ENCODE measurements around the gene VPS13D.

VPS13D gene

DNA sequence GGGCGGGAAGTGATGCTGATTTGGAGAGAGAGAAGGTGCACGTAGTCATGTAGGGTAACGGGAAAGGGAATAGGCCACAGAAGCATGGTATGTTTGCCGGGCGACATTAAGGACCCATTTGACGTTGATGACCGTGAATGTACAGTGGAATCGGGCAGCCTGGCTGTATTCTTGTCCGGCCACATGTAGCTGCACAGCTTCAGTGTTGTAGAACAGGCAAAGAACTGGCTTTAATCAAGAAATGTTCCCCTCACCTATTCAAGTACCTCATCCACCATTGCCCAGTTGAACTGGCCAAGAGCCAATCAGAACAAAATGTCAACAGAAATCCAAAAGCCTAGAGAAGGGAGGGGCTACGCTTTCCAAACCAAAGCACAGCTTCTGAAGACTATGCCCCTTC is 283.4 kb downstream of the VPS13D start:
- DNase-seq (ENCODE audit: low read depth) = no peak
- TF ChIP-seq MYC (IDR thresholded peaks at IDR 0.05; ENCODE audit: low read depth, low read length) (no peak), POLR2A (IDR thresholded peaks at IDR 0.05; ENCODE audit: extremely low read depth, insufficient read length) (no peak)
- TF ChIP-seq, protein P1, sequence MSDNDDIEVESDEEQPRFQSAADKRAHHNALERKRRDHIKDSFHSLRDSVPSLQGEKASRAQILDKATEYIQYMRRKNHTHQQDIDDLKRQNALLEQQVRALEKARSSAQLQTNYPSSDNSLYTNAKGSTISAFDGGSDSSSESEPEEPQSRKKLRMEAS (IDR thresholded peaks at IDR 0.05; ENCODE audit: low read depth, low read length) = no peak
- TF ChIP-seq, protein P2, sequence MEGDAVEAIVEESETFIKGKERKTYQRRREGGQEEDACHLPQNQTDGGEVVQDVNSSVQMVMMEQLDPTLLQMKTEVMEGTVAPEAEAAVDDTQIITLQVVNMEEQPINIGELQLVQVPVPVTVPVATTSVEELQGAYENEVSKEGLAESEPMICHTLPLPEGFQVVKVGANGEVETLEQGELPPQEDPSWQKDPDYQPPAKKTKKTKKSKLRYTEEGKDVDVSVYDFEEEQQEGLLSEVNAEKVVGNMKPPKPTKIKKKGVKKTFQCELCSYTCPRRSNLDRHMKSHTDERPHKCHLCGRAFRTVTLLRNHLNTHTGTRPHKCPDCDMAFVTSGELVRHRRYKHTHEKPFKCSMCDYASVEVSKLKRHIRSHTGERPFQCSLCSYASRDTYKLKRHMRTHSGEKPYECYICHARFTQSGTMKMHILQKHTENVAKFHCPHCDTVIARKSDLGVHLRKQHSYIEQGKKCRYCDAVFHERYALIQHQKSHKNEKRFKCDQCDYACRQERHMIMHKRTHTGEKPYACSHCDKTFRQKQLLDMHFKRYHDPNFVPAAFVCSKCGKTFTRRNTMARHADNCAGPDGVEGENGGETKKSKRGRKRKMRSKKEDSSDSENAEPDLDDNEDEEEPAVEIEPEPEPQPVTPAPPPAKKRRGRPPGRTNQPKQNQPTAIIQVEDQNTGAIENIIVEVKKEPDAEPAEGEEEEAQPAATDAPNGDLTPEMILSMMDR (IDR thresholded peaks at IDR 0.05; ENCODE audit: low read depth, low read length) = no peak
- no peak overlapping the region for H3K4me3 ChIP-seq (ENCODE audit: low read depth, low read length)

DNA sequence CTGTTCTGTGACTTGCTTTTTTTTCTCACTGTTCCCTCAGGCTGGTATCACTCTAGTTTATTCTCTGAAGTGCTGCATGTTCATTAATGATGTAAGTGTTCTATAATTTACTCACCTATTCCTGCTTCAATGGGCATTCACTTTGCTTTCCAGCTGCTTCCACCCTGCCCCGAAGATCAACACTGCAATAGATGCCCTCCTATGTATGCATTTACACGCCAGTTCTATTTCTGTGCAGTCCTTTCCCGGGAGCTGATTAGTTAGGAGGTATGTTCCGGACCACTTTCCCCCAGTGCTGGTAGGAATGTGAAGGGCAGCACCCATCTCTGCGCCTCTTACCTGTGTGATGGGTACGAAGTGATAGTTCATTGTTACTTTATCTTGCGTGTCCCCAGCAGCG is 284.8 kb downstream of the VPS13D start:
- no peak overlapping the region for H3K4me3 ChIP-seq (ENCODE audit: low read depth, low read length)
- no peak for DNase-seq (ENCODE audit: low read depth)
- TF ChIP-seq, protein P2 (IDR thresholded peaks at IDR 0.05; ENCODE audit: low read depth, low read length) = no peak
- TF ChIP-seq, protein P1 (IDR thresholded peaks at IDR 0.05; ENCODE audit: low read depth, low read length) = no peak
- TF ChIP-seq POLR2A (IDR thresholded peaks at IDR 0.05; ENCODE audit: extremely low read depth, insufficient read length) (no peak), MYC (IDR thresholded peaks at IDR 0.05; ENCODE audit: low read depth, low read length) (no peak)

DNA sequence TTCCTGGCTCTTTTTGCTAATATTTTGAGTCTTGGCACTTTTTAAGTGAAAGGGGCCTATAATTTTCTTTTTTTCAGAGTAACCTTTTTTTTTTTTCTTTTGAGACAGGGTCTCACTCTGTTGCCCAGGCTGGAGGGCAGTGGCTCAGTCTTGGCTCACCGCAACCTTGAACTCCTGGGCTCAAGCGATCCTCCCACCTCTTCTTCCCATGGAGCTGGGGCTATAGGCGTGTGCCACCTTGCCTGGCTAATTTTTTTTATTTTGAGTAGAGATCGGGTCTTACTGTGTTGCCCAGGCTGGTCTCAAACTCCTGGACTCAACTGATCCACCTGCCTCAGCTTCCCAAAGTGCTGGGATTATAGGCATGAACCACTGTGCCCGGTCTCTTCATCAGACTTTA is 285.4 kb downstream of the VPS13D start:
- no peak for TF ChIP-seq POLR2A (IDR thresholded peaks at IDR 0.05; ENCODE audit: extremely low read depth, insufficient read length)
- TF ChIP-seq, protein P1 (IDR thresholded peaks at IDR 0.05; ENCODE audit: low read depth, low read length) = no peak
- TF ChIP-seq MYC (IDR thresholded peaks at IDR 0.05; ENCODE audit: low read depth, low read length) = no peak
- TF ChIP-seq, protein P2 (IDR thresholded peaks at IDR 0.05; ENCODE audit: low read depth, low read length) = no peak

DNA sequence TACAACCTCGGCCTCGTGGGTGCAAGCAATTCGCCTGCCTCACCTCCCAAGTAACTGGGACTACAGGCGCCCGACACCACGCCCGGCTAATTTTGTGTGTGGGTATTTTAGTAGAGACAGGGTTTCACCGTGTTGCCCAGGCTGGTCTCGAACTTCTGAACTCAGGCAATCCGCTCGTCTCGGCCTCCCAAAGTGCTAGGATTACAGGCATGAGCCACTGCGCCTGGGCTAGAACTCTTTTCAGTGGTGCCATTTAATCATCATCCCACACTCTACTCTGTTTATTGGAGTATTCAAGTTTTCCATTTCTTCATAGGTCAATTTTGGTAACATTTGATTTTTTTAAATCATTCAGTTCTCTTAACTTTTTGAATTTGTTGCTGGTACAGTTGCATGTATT is 286.9 kb downstream of the VPS13D start:
- H3K4me3 ChIP-seq (ENCODE audit: low read depth, low read length) = no peak overlapping the region
- TF ChIP-seq MYC (IDR thresholded peaks at IDR 0.05; ENCODE audit: low read depth, low read length) (no peak), POLR2A (IDR thresholded peaks at IDR 0.05; ENCODE audit: extremely low read depth, insufficient read length) (no peak)
- TF ChIP-seq, protein P1 (IDR thresholded peaks at IDR 0.05; ENCODE audit: low read depth, low read length) = no peak
- TF ChIP-seq, protein P2 (IDR thresholded peaks at IDR 0.05; ENCODE audit: low read depth, low read length) = no peak
- DNase-seq (ENCODE audit: low read depth) = no peak

More for the DNA sequence above, 285.4 kb downstream of the VPS13D start:
- no peak for DNase-seq (ENCODE audit: low read depth)
- H3K4me3 ChIP-seq (ENCODE audit: low read depth, low read length) = no peak overlapping the region

DNA sequence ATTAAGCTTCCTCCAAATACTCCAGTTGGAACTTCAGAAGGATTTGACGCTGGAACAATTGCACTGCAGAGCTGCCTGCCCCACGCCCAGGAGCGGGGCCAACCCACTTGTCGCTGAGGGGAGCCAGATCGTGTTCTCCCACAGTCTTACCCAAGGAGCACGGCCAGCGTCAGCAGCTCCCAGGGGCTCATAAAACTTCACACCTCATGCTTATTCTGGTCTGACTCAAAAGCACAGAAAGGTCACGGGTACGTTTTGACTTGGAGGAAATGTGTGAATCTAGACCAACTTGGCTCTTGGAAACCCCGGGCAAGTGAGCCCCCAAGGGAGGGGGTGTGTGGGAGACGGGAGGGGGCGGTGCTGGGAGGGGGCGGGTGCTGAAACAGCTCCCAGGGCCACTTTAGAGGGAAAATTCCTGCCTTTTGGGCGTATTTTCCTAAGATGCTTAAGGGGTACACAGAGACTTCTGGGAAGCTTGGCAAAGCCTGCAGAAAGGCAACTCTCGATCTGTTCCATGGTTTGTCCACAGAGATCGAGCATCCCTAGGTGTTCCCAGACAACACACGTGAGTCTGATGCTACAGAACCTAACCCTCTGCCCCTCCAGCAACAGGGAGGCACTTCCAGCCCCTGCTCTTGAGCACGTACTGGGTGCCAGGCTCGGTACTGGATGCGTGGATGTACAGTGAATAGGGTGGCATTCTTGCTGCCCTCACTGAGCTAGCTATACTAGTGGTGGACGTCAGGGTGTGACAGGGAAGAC is 289.3 kb downstream of the VPS13D start:
- no peak overlapping the region for H3K4me3 ChIP-seq (ENCODE audit: low read depth, low read length)
- no peak for DNase-seq (ENCODE audit: low read depth)
- TF ChIP-seq, protein P1 (IDR thresholded peaks at IDR 0.05; ENCODE audit: low read depth, low read length) = no peak
- TF ChIP-seq MYC (IDR thresholded peaks at IDR 0.05; ENCODE audit: low read depth, low read length) (no peak), POLR2A (IDR thresholded peaks at IDR 0.05; ENCODE audit: extremely low read depth, insufficient read length) (no peak)
- TF ChIP-seq, protein P2 (IDR thresholded peaks at IDR 0.05; ENCODE audit: low read depth, low read length) = no peak
